Choroid plexus epithelial cell (primary cell): ENCODE measurements around the gene ZIC2.

Experiments used
- DNase-seq: peaks from one replicate; pipeline ENCODE4 v3.0.0-alpha.2; 2010; ENCODE audit warnings: low read depth
- H3K4me3 ChIP-seq: 2 replicates; pipeline ENCODE4 v1.5.1; 2011; ENCODE audit warnings: low read depth, mild to moderate bottlenecking, control low read depth, low read length, moderate library complexity
- CTCF ChIP-seq: conservative IDR thresholded peaks from 2 replicates; pipeline ENCODE4 v1.5.1; 2011; ENCODE audit warnings: low read depth, mild to moderate bottlenecking, control low read depth, inconsistent platforms, low read length, moderate library complexity

ZIC2 gene

DNA sequence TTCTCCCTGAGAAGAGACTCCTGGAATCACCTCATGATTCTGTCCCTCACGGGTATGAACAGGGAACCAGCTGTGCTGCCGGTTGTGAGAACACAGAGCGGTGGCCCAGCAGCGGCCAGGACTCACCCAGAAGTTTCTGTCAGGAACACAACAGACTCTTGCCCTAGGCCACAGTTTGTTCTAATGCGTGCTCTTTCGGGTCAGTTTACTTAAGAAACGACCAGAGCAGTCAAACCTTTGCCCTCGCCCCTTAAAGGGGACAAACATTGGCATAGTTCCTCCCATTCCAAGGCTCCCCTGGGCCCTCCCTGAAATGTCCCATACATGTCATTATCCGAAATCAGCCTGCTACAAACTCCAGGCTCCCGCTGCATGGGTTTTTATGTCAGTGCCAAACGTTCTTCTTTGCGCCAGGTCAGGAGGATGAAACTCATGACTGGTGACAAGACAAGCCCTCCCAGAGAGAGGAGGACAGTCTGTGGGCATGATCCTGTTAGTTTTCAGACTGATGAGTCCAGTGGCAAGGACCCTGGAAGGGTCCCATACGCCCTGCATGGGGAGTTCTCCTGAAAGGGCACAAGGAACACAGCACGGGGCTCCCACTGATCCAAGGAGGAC is 28.3 kb upstream of the ZIC2 start:
- no peak overlapping the region for H3K4me3 ChIP-seq
- no peak for DNase-seq
- no peak for TF ChIP-seq CTCF

DNA sequence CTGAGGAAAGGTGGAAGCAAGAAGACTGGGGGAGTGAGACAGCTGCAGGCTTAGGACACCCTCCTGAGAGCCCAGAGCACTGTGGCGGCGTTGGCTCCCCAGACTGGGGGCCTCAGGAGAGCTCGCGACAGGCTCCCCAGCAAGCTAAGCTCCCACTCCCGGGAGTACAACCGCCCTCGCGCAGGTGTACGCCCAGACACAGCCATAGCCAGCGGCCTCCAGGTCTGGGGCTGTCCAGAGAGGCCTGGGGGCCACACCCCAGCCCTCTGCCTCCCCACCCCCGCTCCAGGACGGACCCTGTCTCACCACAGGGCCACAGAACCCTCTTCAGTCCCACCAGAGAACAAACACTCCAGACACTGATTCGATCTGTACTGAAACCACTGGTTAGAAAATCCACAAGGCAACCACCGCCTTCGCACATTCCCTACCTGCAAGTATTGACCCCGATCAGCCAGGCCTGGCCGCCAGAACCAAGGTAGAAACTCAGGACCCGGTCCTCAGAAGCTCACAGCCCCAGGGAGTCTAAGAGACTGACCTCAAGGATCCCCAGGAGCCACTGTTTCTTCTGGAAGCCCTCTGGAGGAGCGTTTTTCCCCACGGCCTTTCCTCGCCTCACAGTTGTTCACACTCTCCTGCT is 26.4 kb upstream of the ZIC2 start:
- no peak for DNase-seq
- TF ChIP-seq CTCF: no peak
- peak overlapping the region; percentile 52 for H3K4me3 ChIP-seq

GRCh38 chr13:99955747-99956472 is 25.7 kb upstream of the ZIC2 start:
- peak overlapping the region; percentile 52 for H3K4me3 ChIP-seq
- TF ChIP-seq CTCF: no peak
- DNase-seq: peak; percentile 57

DNA sequence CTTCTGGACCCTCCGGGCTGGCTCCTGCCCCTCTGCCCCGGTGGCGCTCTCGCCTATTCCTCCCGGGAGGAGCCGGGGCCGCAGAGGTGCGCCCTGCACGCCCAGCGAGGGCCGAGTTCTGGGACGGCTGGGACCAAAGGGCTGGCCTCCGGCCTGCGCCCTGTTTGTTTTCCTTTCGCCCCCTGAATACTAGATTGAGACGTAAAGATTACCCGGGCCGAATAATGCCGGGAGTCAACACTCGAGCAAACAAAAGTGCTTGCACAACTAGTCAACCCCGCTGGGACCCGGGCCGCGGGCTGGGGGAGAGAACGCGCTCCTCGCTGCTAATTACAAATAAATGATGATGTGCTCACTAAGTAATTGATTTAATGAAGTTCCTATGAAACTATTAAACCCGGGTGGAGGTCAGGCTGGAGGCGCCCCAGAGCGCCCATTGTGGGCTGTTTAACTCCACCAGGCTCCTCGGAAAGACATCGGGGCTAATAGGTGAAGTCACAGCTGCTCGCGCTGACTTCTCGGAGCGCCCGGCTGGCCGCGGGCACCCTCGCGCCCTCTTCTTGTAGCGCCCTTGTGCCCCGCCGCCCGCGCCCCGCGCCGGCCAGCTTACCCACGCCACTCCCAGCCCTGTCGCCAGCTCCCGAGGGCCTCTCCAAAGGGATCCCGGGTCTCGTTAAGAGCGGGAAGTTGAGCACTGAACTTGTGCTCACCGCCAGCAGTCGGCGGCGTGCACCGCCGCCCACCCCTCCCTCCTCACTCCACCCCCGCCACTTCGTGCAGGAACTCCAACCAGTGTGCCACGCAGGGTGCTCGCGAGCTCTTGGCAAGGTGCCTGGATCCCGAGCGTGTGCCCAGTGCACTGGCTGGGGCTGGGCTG is 24.9 kb upstream of the ZIC2 start:
- H3K4me3 ChIP-seq: peak overlapping the region; percentile 52
- TF ChIP-seq CTCF: no peak
- no peak for DNase-seq

- no peak for DNase-seq
- H3K4me3 ChIP-seq: no peak overlapping the region
- no peak for TF ChIP-seq CTCF
Measured at GRCh38 chr13:99958406-99959126, 23.0 kb upstream of the ZIC2 start.

GRCh38 chr13:99959127-99959539 is 22.5 kb upstream of the ZIC2 start:
- DNase-seq: no peak
- H3K4me3 ChIP-seq: peak overlapping the region; percentile 67
- TF ChIP-seq CTCF: no peak
